Bone marrow (tissue), 2 donors: ENCODE measurements around the gene TGFBRAP1.
A peak's percentile ranks its signal among the peaks of the same experiment; 100 is the strongest.
"Not testable (repeated sequence)": the region's sequence is repeated elsewhere in the genome, so short reads cannot be mapped to it uniquely, and the experiment has no call there.

ENCODE experiments used
- DNase-seq, 2 donors: peaks; one replicate each; lab custom pipeline; 2025; lab: John Stamatoyannopoulos, UW

TGFBRAP1 gene

GRCh38 chr2:105358593-105358992 is 29.1 kb upstream of the TGFBRAP1 start:
- no peak for DNase-seq

- no peak for DNase-seq
Observed at GRCh38 chr2:105357122-105357521, 27.6 kb upstream of the TGFBRAP1 start.

GRCh38 chr2:105344704-105345345 is 15.3 kb upstream of the TGFBRAP1 start:
- DNase-seq = peak in 1 of 2 donors; percentile 61

GRCh38 chr2:105339414-105339813 is 9.9 kb upstream of the TGFBRAP1 start:
- DNase-seq = no peak

GRCh38 chr2:105338020-105338385 is 8.5 kb upstream of the TGFBRAP1 start:
- no peak for DNase-seq

GRCh38 chr2:105337122-105338019 is 7.8 kb upstream of the TGFBRAP1 start, which contains the start of gene C2orf49:
Gene C2orf49 (plus strand): TSS chr2:105337540. CDS start chr2:105337588, 48 bp downstream.
- DNase-seq = peak; percentile 89 to 92

GRCh38 chr2:105336786-105337121 is 7.2 kb upstream of the TGFBRAP1 start:
- no peak for DNase-seq

- no peak for DNase-seq
Observed at GRCh38 chr2:105335469-105335868, 5.9 kb upstream of the TGFBRAP1 start.

GRCh38 chr2:105334211-105334610 is 4.7 kb upstream of the TGFBRAP1 start:
- DNase-seq = no peak

- DNase-seq = peak in 1 of 2 donors; percentile 22
Observed at GRCh38 chr2:105330681-105331375, 1.3 kb upstream of the TGFBRAP1 start.

GRCh38 chr2:105329197-105329554 is 359 bp downstream of the TGFBRAP1 start:
- no peak for DNase-seq

- no peak for DNase-seq
Observed at GRCh38 chr2:105328281-105329196, 996 bp downstream of the TGFBRAP1 start.

GRCh38 chr2:105327690-105328089 is 1.8 kb downstream of the TGFBRAP1 start:
- DNase-seq = no peak

- DNase-seq = not testable (repeated sequence)
Observed at GRCh38 chr2:105327271-105327670, 2.3 kb downstream of the TGFBRAP1 start.

- DNase-seq = peak in 1 of 2 donors; percentile 97
Observed at GRCh38 chr2:105325389-105325963, 4.1 kb downstream of the TGFBRAP1 start.

- DNase-seq = no peak
Observed at GRCh38 chr2:105324732-105325131, 4.8 kb downstream of the TGFBRAP1 start.

- peak in 1 of 2 donors; percentile 25 for DNase-seq
Observed at GRCh38 chr2:105324101-105324500, 5.4 kb downstream of the TGFBRAP1 start.

GRCh38 chr2:105323111-105323510 is 6.4 kb downstream of the TGFBRAP1 start:
- no peak for DNase-seq

GRCh38 chr2:105321875-105322646 is 7.5 kb downstream of the TGFBRAP1 start:
- peak in 1 of 2 donors; percentile 24 for DNase-seq

- no peak for DNase-seq
Observed at GRCh38 chr2:105320651-105321215, 8.8 kb downstream of the TGFBRAP1 start.
